HG02884 (cell line): ENCODE measurements around the gene WNT7A.
"Not testable (repeated sequence)": the region's sequence is repeated elsewhere in the genome, so short reads cannot be mapped to it uniquely, and the experiment has no call there.

Experiments
- ATAC-seq: cut with Tn5 transposase; IDR thresholded peaks from one replicate; pipeline ENCODE4 v1.9.1; 2021; ENCODE audit warnings: mild to moderate bottlenecking, moderate library complexity; ENCODE audit not compliant: unreplicated experiment

Gene WNT7A

GRCh38 chr3:13879946-13880810 is at the start of gene WNT7A:
Gene WNT7A (minus strand): TSS chr3:13880071. CDS start chr3:13879816, 255 bp downstream.
- ATAC-seq, result no peak

GRCh38 chr3:13928741-13929140 is 48.9 kb upstream of the WNT7A start:
- ATAC-seq, result not testable (repeated sequence)

GRCh38 chr3:13927295-13927694 is 47.4 kb upstream of the WNT7A start:
- ATAC-seq, result no peak

GRCh38 chr3:13916375-13916774 is 36.5 kb upstream of the WNT7A start:
- no peak for ATAC-seq

GRCh38 chr3:13902648-13903238 is 22.9 kb upstream of the WNT7A start:
- ATAC-seq, result no peak

- ATAC-seq, result no peak
These were observed 22.2 kb upstream of the WNT7A start for GRCh38 chr3:13901935-13902584.

- no peak for ATAC-seq
These were observed 18.5 kb upstream of the WNT7A start for GRCh38 chr3:13898346-13898745.

GRCh38 chr3:13896473-13897154 is 16.7 kb upstream of the WNT7A start:
- no peak for ATAC-seq

- ATAC-seq, result peak; percentile 97
These were observed 15.6 kb upstream of the WNT7A start for GRCh38 chr3:13895155-13896105.

GRCh38 chr3:13894807-13895154 is 14.9 kb upstream of the WNT7A start:
- ATAC-seq, result no peak

GRCh38 chr3:13894096-13894806 is 14.4 kb upstream of the WNT7A start:
- no peak for ATAC-seq

- no peak for ATAC-seq
These were observed 12.4 kb upstream of the WNT7A start for GRCh38 chr3:13892304-13892703.

GRCh38 chr3:13891492-13892073 is 11.7 kb upstream of the WNT7A start:
- no peak for ATAC-seq

- ATAC-seq, result no peak
These were observed 11.1 kb upstream of the WNT7A start for GRCh38 chr3:13891017-13891392.

- no peak for ATAC-seq
These were observed 10.6 kb upstream of the WNT7A start for GRCh38 chr3:13890377-13891016.

- ATAC-seq, result no peak
These were observed 8.7 kb upstream of the WNT7A start for GRCh38 chr3:13888576-13888975.

- ATAC-seq, result no peak
These were observed 7.8 kb upstream of the WNT7A start for GRCh38 chr3:13887495-13888300.

- no peak for ATAC-seq
These were observed 6.8 kb upstream of the WNT7A start for GRCh38 chr3:13886593-13887129.
